ENCODE measurements around the gene RPS15A. TPM values are rescaled to one million over a fixed set of nuclear protein-coding genes. Genes with fewer than 3 reads are reported as not detected.

RPS15A gene
- total and polyA plus RNA-seq, 10 donors, result 942 to 7,824 (median 2,150) TPM

- Histone ChIP-seq H3K4me1 (peaks cover 23 to 83% (median 54%) of the 10 kb centered on the region in 6 donors), H3K27me3 (replicated peaks in 1 of 7) (no peaks in the 10 kb centered on the region), H3K27ac (peak overlapping the region in 7 of 8 donors; percentile 48 to 97 (median 79)), H3K4me3 (peak overlapping the region in 1 of 8 donors; percentile 83), H3K36me3 (peaks cover 0 to 27% (median 3%) of the 10 kb centered on the region in 6 donors), H3K9me3 (no peaks in the 10 kb centered on the region)
- TF ChIP-seq POLR2A (IDR thresholded peaks at IDR 0.05) (no peak), CTCF (IDR thresholded peaks at IDR 0.05 in 8 of 11, conservative IDR thresholded peaks at IDR 0.05 in 3 of 11) (no peak), POLR2AphosphoS5 (IDR thresholded peaks at IDR 0.05) (no peak)
- 93 to 98% (median 95%) methylated on average over 16 of the region's 16 CpGs for WGBS, 5 donors
- intact Hi-C loops (cut with DNase I; ENCODE audit: low total_unique reads), result loop anchor here (10.0 kb wide), 2 partner anchors 122 to 162 kb away; partner anchors contain the start of gene SMG1
- DNase-seq, result no peak
These were observed 12.7 kb upstream of the RPS15A start for GRCh38 chr16:18802767-18803343.

DNA sequence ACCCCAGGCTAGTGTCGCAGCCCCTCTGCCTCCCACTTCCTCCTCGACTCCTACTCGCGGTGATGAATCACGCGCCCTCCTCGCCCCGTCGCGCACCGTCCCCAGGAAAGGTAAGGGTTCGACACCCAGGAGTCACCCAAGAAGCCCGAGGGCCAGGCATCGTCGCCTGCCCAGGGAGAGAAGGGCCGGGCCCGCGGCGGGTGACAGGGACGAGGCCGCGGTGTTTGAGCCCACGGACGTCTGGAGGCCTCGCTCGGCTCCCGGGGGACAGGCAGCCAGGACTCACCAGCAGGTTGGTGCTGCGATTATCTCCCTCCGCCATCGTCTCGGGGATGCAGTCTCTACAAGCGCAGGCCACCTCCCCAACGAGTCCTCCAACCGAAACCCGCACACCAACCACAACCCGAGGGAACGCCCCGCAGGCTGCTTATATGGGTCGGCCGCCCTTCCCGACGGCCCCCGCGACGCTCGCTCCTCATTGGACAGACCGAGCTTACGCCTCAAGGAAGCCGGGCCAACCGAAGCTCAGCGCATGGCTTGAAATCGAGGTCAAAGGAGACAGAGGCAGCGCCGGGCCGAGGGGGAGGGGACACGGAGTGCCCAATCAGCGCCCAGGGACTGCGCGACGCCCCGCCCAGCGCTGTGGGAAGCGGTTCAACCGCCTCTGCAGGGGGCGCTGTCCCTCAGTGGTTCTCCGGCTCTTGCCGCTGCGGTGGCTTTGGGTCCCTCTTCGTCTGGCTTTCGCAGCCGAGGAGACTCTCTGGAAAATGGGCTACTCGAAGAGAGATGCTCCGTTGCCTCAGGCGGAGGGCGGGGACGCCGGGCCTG lies 11.2 kb upstream of the RPS15A start, which contains the start of gene ARL6IP1:
Gene ARL6IP1 (minus strand): TSS at position 405 of the 828 bp plus-strand sequence. CDS start 83 bp downstream, at position 322.
- H3K27ac ChIP-seq, result peak within 1 kb of the TSS; percentile 85 to 97 (median 92)
- peak; percentile 99 for DNase-seq
- peak; percentile 57 to 98 (median 96) for TF ChIP-seq POLR2A (IDR thresholded peaks at IDR 0.05)
- peak; percentile 100 for TF ChIP-seq POLR2AphosphoS5 (IDR thresholded peaks at IDR 0.05)
- peak; percentile 97 to 100 (median 99) for TF ChIP-seq CTCF (IDR thresholded peaks at IDR 0.05 in 8 of 11, conservative IDR thresholded peaks at IDR 0.05 in 3 of 11)
- H3K4me1 ChIP-seq, result peaks cover 23 to 89% (median 59%) of the 10 kb centered on the region in 6 donors
- H3K27me3 ChIP-seq (replicated peaks in 1 of 7), result no peaks in the 10 kb centered on the region
- intact Hi-C loops (cut with DNase I; ENCODE audit: low total_unique reads), result loop anchor here (10.0 kb wide), 2 partner anchors 123 to 163 kb away; partner anchors contain the start of gene SMG1
- 0 to 1% (median 0%) methylated on average over 30 to 77 of the region's 77 CpGs for WGBS, 5 donors
- H3K36me3 ChIP-seq, result peaks cover 0 to 27% (median 3%) of the 10 kb centered on the region in 6 donors
- H3K4me3 ChIP-seq, result peak within 1 kb of the TSS; percentile 76 to 97 (median 89)
- no peaks in the 10 kb centered on the region for H3K9me3 ChIP-seq

DNA sequence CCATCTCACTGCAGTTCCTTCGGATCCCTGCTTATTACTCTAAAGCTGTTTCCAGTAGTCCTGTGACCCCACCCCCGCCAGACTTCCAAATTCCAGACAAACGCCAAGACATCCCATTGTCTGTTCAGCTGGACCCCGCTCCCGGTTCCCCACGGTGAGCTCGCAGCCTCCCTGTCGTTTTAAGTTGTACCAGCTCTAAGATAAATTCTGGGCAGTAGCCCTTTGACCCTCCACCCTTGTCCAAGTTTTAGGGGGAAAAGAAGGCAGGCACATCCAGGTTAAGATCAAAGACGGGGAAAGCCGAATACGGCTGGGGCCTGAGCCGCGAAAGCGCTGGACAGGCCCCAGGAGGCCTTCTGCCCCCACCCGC lies 10.6 kb upstream of the RPS15A start:
- H3K27me3 ChIP-seq (replicated peaks in 1 of 7), result no peaks in the 10 kb centered on the region
- DNase-seq, result no peak
- H3K36me3 ChIP-seq, result peaks cover 0 to 33% (median 9%) of the 10 kb centered on the region in 6 donors
- TF ChIP-seq POLR2A (IDR thresholded peaks at IDR 0.05) (no peak), POLR2AphosphoS5 (IDR thresholded peaks at IDR 0.05) (no peak), CTCF (IDR thresholded peaks at IDR 0.05 in 8 of 11, conservative IDR thresholded peaks at IDR 0.05 in 3 of 11) (no peak)
- peaks cover 23 to 89% (median 61%) of the 10 kb centered on the region in 6 donors for H3K4me1 ChIP-seq
- intact Hi-C loops (cut with DNase I; ENCODE audit: low total_unique reads), result loop anchor here (10.0 kb wide), 2 partner anchors 124 to 164 kb away; partner anchors contain the start of gene SMG1
- H3K27ac ChIP-seq, result peak overlapping the region; percentile 85 to 97 (median 92)
- H3K9me3 ChIP-seq, result no peaks in the 10 kb centered on the region
- peak overlapping the region; percentile 76 to 97 (median 89) for H3K4me3 ChIP-seq
- WGBS, 5 donors, result 0 to 1% (median 0%) methylated on average over 8 to 15 of the region's 15 CpGs
